ENCODE results near the gene GSTT2. TPM values are rescaled to one million over a fixed set of nuclear protein-coding genes. Genes with fewer than 3 reads are reported as not detected.

GSTT2 gene
- total and polyA plus RNA-seq, 9 of the 15 experiments (the other 6 are each of a cell fraction or from before 2014, with no cell fraction given), result not detected

- FAIRE-seq (peak; percentile 49), DNase-seq (ENCODE audit: extremely low read depth in 1 of 4, low spot score in 3 of 4) (no peak), ATAC-seq (no peak)
- H3K27ac ChIP-seq (ENCODE audit: extremely low read depth, low read depth, low read length), result no peak overlapping the region; the same call in 2 of the 3 replicates
- CTCF ChIA-PET (ENCODE audit: low intra/inter-chr PET ratio), result no interaction called here
- no peaks in the 10 kb centered on the region for H4K20me1 ChIP-seq (replicated peaks; ENCODE audit: control insufficient read depth, insufficient read depth, low read length)
- intact Hi-C loops (cut with micrococcal nuclease) (no loop called here), in situ Hi-C loops (cut with MboI) (loop anchor here (5.0 kb wide), 1 partner anchor 72 kb away; no protein-coding TSS in a partner anchor)
- H3K27me3 ChIP-seq (ENCODE audit: control insufficient read depth in 2 of 2, insufficient read depth in 2 of 2, low read length in 2 of 2), result no peaks in the 10 kb centered on the region
- H3K9ac ChIP-seq (ENCODE audit: insufficient read depth in 1 of 2, low read depth in 2 of 2, low read length in 2 of 2), result no peak overlapping the region
- H3K9me1 ChIP-seq (ENCODE audit: control insufficient read depth, insufficient read depth, low read length), result no peaks in the 10 kb centered on the region
- peaks cover 33% of the 10 kb centered on the region for H3K79me2 ChIP-seq (ENCODE audit: control insufficient read depth, insufficient read depth, low read length)
- 56% methylated on average over 7 of the region's 7 CpGs for WGBS (ENCODE audit: insufficient coverage, low coverage, missing lambda C conversion rate)
- peaks cover 3% of the 10 kb centered on the region; the same call in 1 of the 2 replicates for H3K9me3 ChIP-seq (replicated peaks; ENCODE audit: control insufficient read depth, insufficient read depth, low read depth, low read length)
- H3K4me1 ChIP-seq (replicated peaks in 1 of 2; ENCODE audit: control insufficient read depth in 2 of 2, insufficient read depth in 2 of 2, low read length in 2 of 2), result peaks cover 18 to 21% of the 10 kb centered on the region in 2 experiments; a peak in 4 of 5 replicates
- H3K36me3 ChIP-seq (ENCODE audit: control insufficient read depth, insufficient read depth, low read length), result peaks cover 3% of the 10 kb centered on the region; the same call in 1 of the 3 replicates
- peak overlapping the region; percentile 92 for H2AFZ ChIP-seq (ENCODE audit: low read depth, low read length)
- no peak overlapping the region for H3K4me3 ChIP-seq
- no peak overlapping the region for H3K4me2 ChIP-seq (ENCODE audit: insufficient read depth, low read length)
- POLR2A ChIA-PET, result interaction anchor here (0.7 kb wide), 1 partner anchor 20 kb away, joined by 3 read pairs; no protein-coding TSS in a partner anchor
- no TSS peak for BruUV-seq (replicated peaks)
- TF ChIP-seq ZNF699 (CRISPR knock-in tag; IDR thresholded peaks at IDR 0.05; ENCODE audit: insufficient replicate concordance) (no peak), SOX6 (IDR thresholded peaks at IDR 0.05) (peak; percentile 48; the same call in 1 of the 2 replicates), TAL1 (IDR thresholded peaks at IDR 0.05) (peak; percentile 64), ARID1B (IDR thresholded peaks at IDR 0.05) (peak; percentile 66), CBFA2T3 (IDR thresholded peaks at IDR 0.05) (peak; percentile 74), KDM1A (IDR thresholded peaks at IDR 0.05) (0 out of 4 replicates have a peak, but pooled peaks of 1 of the 2 experiments have one; percentile 6), ZNF518B (CRISPR knock-in tag; IDR thresholded peaks at IDR 0.05) (no peak), RCOR1 (IDR thresholded peaks at IDR 0.05; ENCODE audit: borderline replicate concordance in 1 of 2, low read depth in 2 of 2, low read length in 2 of 2) (0 out of 4 replicates have a peak, but pooled peaks of 1 of the 2 experiments have one; percentile 36), TRIM28 (IDR thresholded peaks at IDR 0.05) (0 out of 2 replicates have a peak, but pooled peaks have one; percentile 32), NFYB (IDR thresholded peaks at IDR 0.05; ENCODE audit: extremely low read depth, insufficient read length) (peak; percentile 21), ELF4 (CRISPR knock-in tag; IDR thresholded peaks at IDR 0.05) (no peak), MTF1 (CRISPR knock-in tag; IDR thresholded peaks at IDR 0.05; ENCODE audit: borderline replicate concordance) (no peak), TCF3 (CRISPR knock-in tag; IDR thresholded peaks at IDR 0.05) (peak; percentile 68), KDM5B (IDR thresholded peaks at IDR 0.05; ENCODE audit: insufficient replicate concordance, low read depth, low read length) (no peak), CBFA2T2 (conservative IDR thresholded peaks at IDR 0.05) (peak; percentile 56), ARID2 (IDR thresholded peaks at IDR 0.05) (no peak), TGIF2 (CRISPR knock-in tag; IDR thresholded peaks at IDR 0.05) (no peak)
Observed at GRCh38 chr22:24009227-24010017, 29.5 kb downstream of the GSTT2 start.

Data from K562 (cell line).